Left ventricle myocardium inferior (tissue), 1 donor: ENCODE measurements around the gene SMPX. TPM values are rescaled to one million over a fixed set of nuclear protein-coding genes. Genes with fewer than 3 reads are reported as not detected.
"Not testable (repeated sequence)": the region's sequence is repeated elsewhere in the genome, so short reads cannot be mapped to it uniquely, and the experiment has no call there.

Experiments used
- DNase-seq: peaks from one replicate; pipeline ENCODE4 v3.0.0-alpha.2; 2020
- H3K27ac ChIP-seq: fragments of 200-600 bp; replicated peaks from 2 replicates; pipeline ENCODE4 v1.8.0; 2021
- H3K27me3 ChIP-seq: fragments of 200-600 bp; 2 replicates; pipeline ENCODE4 v1.8.0; 2021; ENCODE audit warnings: low read depth
- H3K36me3 ChIP-seq: fragments of 200-600 bp; 2 replicates; pipeline ENCODE4 v1.8.0; 2021
- H3K4me1 ChIP-seq: fragments of 200-600 bp; 2 replicates; pipeline ENCODE4 v1.8.0; 2021
- H3K4me3 ChIP-seq: fragments of 200-600 bp; 2 replicates; pipeline ENCODE4 v1.8.0; 2021; ENCODE audit warnings: mild to moderate bottlenecking, moderate library complexity
- H3K9me3 ChIP-seq: fragments of 200-600 bp; replicated peaks from 2 replicates; pipeline ENCODE4 v1.8.0; 2021
- CTCF ChIP-seq: fragments of 200-600 bp; IDR thresholded peaks from 2 replicates; pipeline ENCODE4 v1.8.0; 2021; ENCODE audit warnings: antibody characterized with exemption, mild to moderate bottlenecking, borderline replicate concordance
- intact Hi-C: fragments of 100-400 bp; cut with micrococcal nuclease; formaldehyde crosslinking; loops from one replicate; pipeline ENCODE4 v1.11.0; 2022
- total RNA-seq: library from RNA; stranded (reverse); fragmentation: NEBNext Ultra II Directional; extraction: Animal tissue kit (Norgen Biotek cat#: 25700); gene quantifications from one replicate; pipeline ENCODE4 v1.2.1, GENCODE V29; 2021
- donor health status: DM: no; HTN: yes; CAD: no; lungs with severe emphysema.

The SMPX gene
- total RNA-seq, 1 donor from 2014 or later = 726 TPM

GRCh38 chrX:21778236-21778635, 20.3 kb upstream of the SMPX start:
- Histone ChIP-seq H3K4me3 (no peak overlapping the region), H3K36me3 (no peaks in the 10 kb centered on the region), H3K27ac (no peak overlapping the region), H3K9me3 (no peaks in the 10 kb centered on the region), H3K4me1 (no peaks in the 10 kb centered on the region), H3K27me3 (no peaks in the 10 kb centered on the region)
- TF ChIP-seq CTCF = no peak
- intact Hi-C loops = no loop called here
- no peak for DNase-seq

- H3K4me1 ChIP-seq, H3K4me3 ChIP-seq, H3K27me3 ChIP-seq, H3K36me3 ChIP-seq, H3K9me3 ChIP-seq, intact Hi-C loops, H3K27ac ChIP-seq, DNase-seq: not testable (repeated sequence)
Measured at GRCh38 chrX:21775128-21775527, 17.2 kb upstream of the SMPX start.

GRCh38 chrX:21773036-21773435, 15.1 kb upstream of the SMPX start:
- intact Hi-C loops, H3K9me3 ChIP-seq, H3K4me3 ChIP-seq, H3K27me3 ChIP-seq, H3K4me1 ChIP-seq, DNase-seq, H3K27ac ChIP-seq, H3K36me3 ChIP-seq: not testable (repeated sequence)

GRCh38 chrX:21770631-21771321, 12.9 kb upstream of the SMPX start:
- Histone ChIP-seq H3K4me1 (no peaks in the 10 kb centered on the region), H3K27me3 (no peaks in the 10 kb centered on the region), H3K4me3 (no peak overlapping the region), H3K27ac (no peak overlapping the region), H3K9me3 (no peaks in the 10 kb centered on the region), H3K36me3 (no peaks in the 10 kb centered on the region)
- TF ChIP-seq CTCF = no peak
- intact Hi-C loops = no loop called here
- no peak for DNase-seq

- H3K9me3 ChIP-seq = no peaks in the 10 kb centered on the region
- intact Hi-C loops = no loop called here
- DNase-seq = no peak
- TF ChIP-seq CTCF = no peak
- H3K4me3 ChIP-seq = no peak overlapping the region
- H3K27me3 ChIP-seq = no peaks in the 10 kb centered on the region
- no peak overlapping the region for H3K27ac ChIP-seq
- H3K36me3 ChIP-seq = no peaks in the 10 kb centered on the region
- H3K4me1 ChIP-seq = no peaks in the 10 kb centered on the region
Measured at GRCh38 chrX:21766101-21766500, 8.2 kb upstream of the SMPX start.

GRCh38 chrX:21764008-21764407, 6.1 kb upstream of the SMPX start:
- no peaks in the 10 kb centered on the region for H3K4me1 ChIP-seq
- no peaks in the 10 kb centered on the region for H3K9me3 ChIP-seq
- DNase-seq = no peak
- H3K27ac ChIP-seq = no peak overlapping the region
- no peak overlapping the region for H3K4me3 ChIP-seq
- H3K27me3 ChIP-seq = no peaks in the 10 kb centered on the region
- TF ChIP-seq CTCF = no peak
- H3K36me3 ChIP-seq = no peaks in the 10 kb centered on the region
- intact Hi-C loops = no loop called here
